CD4-positive, alpha-beta T cell (primary cell): ENCODE measurements around the gene GUCA2A. TPM values are rescaled to one million over a fixed set of nuclear protein-coding genes. Genes with fewer than 3 reads are reported as not detected.
A peak's percentile ranks its signal among the peaks of the same experiment; 100 is the strongest.

Experiments
- ATAC-seq: fragments of 200-7000 bp; cut with Tn5 transposase; one replicate; pipeline ENCODE4 v1.10.0; 2022; ENCODE audit warnings: mild to moderate bottlenecking; ENCODE audit not compliant: poor library complexity
- CTCF ChIA-PET: fragments of 350-600 bp; sonication (Branson Sonifier 250); formaldehyde crosslinking; loops from one replicate; lab custom pipeline; 2021; ENCODE audit warnings: antibody characterized with exemption, inconsistent platforms; lab: Charles Lee
- POLR2A ChIA-PET: fragments of 350-600 bp; sonication (Branson Sonifier 250); formaldehyde crosslinking; loops from one replicate; lab custom pipeline; 2021; ENCODE audit warnings: antibody characterized with exemption, inconsistent platforms; lab: Charles Lee
- DNase-seq, 14 experiments: peaks; one replicate each; pipeline ENCODE4 v3.0.0-alpha.2; 2013 to 2020; ENCODE audit warnings: mixed read lengths in 2 of 14
- H3K27ac ChIP-seq, 2 donors: one replicate each; pipeline versions ENCODE4 v1.5.1 to v1.7.0; 2013; ENCODE audit warnings: low read length in 2 of 2, low read depth in 1 of 2, mild to moderate bottlenecking in 1 of 2
- H3K27me3 ChIP-seq, 2 experiments: 1 replicate in 1 of 2; 2 replicates in 1 of 2; pipeline versions ENCODE4 v1.6.1 to v1.7.0; 2013; ENCODE audit warnings: low read length in 2 of 2, control low read depth in 1 of 2, mild to moderate bottlenecking in 1 of 2, moderate library complexity in 1 of 2; ENCODE audit not compliant: insufficient read depth in 2 of 2, control insufficient read depth in 1 of 2
- H3K36me3 ChIP-seq: one replicate; pipeline ENCODE4 v1.6.1; 2013; ENCODE audit warnings: low read length, control low read depth; ENCODE audit not compliant: insufficient read depth
- H3K4me1 ChIP-seq: one replicate; pipeline ENCODE4 v1.6.1; 2013; ENCODE audit warnings: low read length, control low read depth; ENCODE audit not compliant: insufficient read depth
- H3K4me3 ChIP-seq: one replicate; pipeline ENCODE4 v1.5.1; 2013; ENCODE audit warnings: mild to moderate bottlenecking, low read length, moderate library complexity
- H3K9me3 ChIP-seq, 2 experiments: 1 replicate in 1 of 2; 2 replicates in 1 of 2; pipeline versions ENCODE4 v1.6.1 to v1.7.0; 2013; ENCODE audit warnings: low read length in 2 of 2, mild to moderate bottlenecking in 2 of 2, control low read depth in 1 of 2, moderate library complexity in 1 of 2; ENCODE audit not compliant: control insufficient read depth in 1 of 2, insufficient read depth in 1 of 2
- H3K27ac Mint-ChIP-seq: one replicate; pipeline ENCODE4 v1.8.0; 2020; ENCODE audit warnings: mixed read lengths
- H3K27me3 Mint-ChIP-seq: one replicate; pipeline ENCODE4 v1.8.0; 2021; ENCODE audit warnings: mixed read lengths
- H3K36me3 Mint-ChIP-seq: one replicate; pipeline ENCODE4 v1.8.0; 2021; ENCODE audit warnings: low read depth, mixed read lengths
- H3K4me1 Mint-ChIP-seq: one replicate; pipeline ENCODE4 v1.8.0; 2021; ENCODE audit warnings: low read depth, mixed read lengths
- H3K4me3 Mint-ChIP-seq: one replicate; pipeline ENCODE4 v1.8.0; 2020; ENCODE audit warnings: mild to moderate bottlenecking, mixed read lengths
- H3K9me3 Mint-ChIP-seq: one replicate; pipeline ENCODE4 v1.8.0; 2020; ENCODE audit warnings: mixed read lengths
- intact Hi-C, 2 experiments: fragments of 100-400 bp; cut with DNase I in 1 of 2; cut with micrococcal nuclease in 1 of 2; formaldehyde crosslinking; loops; one replicate each; pipeline versions ENCODE4 v1.15.1 to v1.9.0; 2023 to 2025; cut with DNase I, micrococcal nuclease
- total RNA-seq, 174 experiments: library from RNA in 2 of 174; stranded (reverse) in 2 of 174; gene quantifications; one replicate each; pipeline ENCODE4 v1.2.3 and lab custom pipeline; 2021 to 2026
- TF ChIP-seq, protein P1 (sequence below): fragments of 200-600 bp; IDR thresholded peaks from one replicate; pipeline ENCODE4 v1.8.0; 2022; ENCODE audit warnings: antibody characterized with exemption, mild to moderate bottlenecking

The GUCA2A gene
- total RNA-seq, 2 experiments from 2014 or later, result not detected

DNA sequence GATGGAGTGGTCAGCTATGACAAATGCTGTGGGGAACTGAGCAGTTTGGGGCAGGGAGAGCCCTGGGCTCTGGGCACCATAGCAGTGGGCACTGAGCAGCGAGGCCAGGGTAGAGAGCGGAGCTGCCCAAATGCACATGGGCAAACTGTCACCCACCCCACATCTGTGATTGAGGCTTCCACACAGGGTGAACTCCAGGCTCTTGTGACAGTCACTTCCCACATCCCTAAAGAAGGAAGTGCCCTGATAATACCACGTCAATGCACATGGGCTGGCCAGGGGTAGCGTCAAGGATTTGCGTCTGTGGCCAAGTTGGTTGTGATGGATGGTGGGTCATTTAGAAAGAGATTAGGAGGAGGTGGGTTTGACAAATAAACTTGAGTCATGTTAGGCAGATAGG is 13.9 kb downstream of the GUCA2A start:
- Histone ChIP-seq H3K27ac (no peak overlapping the region), H3K36me3 (no peaks in the 10 kb centered on the region), H3K27me3 (peaks cover 11% of the 10 kb centered on the region in 2 experiments), H3K4me1 (peaks cover 7% of the 10 kb centered on the region), H3K4me3 (no peak overlapping the region), H3K9me3 (no peaks in the 10 kb centered on the region)
- no peaks in the 10 kb centered on the region for H3K27me3 Mint-ChIP-seq
- no peaks in the 10 kb centered on the region for H3K9me3 Mint-ChIP-seq
- CTCF ChIA-PET, result no interaction called here
- no peak for DNase-seq
- H3K4me3 Mint-ChIP-seq, result no peak overlapping the region
- H3K4me1 Mint-ChIP-seq, result no peaks in the 10 kb centered on the region
- H3K36me3 Mint-ChIP-seq, result no peaks in the 10 kb centered on the region
- intact Hi-C loops, result no loop called here
- POLR2A ChIA-PET, result no interaction called here
- ATAC-seq, result no peak
- TF ChIP-seq, protein P1, sequence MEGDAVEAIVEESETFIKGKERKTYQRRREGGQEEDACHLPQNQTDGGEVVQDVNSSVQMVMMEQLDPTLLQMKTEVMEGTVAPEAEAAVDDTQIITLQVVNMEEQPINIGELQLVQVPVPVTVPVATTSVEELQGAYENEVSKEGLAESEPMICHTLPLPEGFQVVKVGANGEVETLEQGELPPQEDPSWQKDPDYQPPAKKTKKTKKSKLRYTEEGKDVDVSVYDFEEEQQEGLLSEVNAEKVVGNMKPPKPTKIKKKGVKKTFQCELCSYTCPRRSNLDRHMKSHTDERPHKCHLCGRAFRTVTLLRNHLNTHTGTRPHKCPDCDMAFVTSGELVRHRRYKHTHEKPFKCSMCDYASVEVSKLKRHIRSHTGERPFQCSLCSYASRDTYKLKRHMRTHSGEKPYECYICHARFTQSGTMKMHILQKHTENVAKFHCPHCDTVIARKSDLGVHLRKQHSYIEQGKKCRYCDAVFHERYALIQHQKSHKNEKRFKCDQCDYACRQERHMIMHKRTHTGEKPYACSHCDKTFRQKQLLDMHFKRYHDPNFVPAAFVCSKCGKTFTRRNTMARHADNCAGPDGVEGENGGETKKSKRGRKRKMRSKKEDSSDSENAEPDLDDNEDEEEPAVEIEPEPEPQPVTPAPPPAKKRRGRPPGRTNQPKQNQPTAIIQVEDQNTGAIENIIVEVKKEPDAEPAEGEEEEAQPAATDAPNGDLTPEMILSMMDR, result no peak
- no peak overlapping the region for H3K27ac Mint-ChIP-seq

- Mint-ChIP-seq H3K27me3 (no peaks in the 10 kb centered on the region), H3K4me1 (no peaks in the 10 kb centered on the region), H3K27ac (no peak overlapping the region), H3K4me3 (no peak overlapping the region), H3K9me3 (no peaks in the 10 kb centered on the region), H3K36me3 (no peaks in the 10 kb centered on the region)
- Histone ChIP-seq H3K27ac (no peak overlapping the region), H3K4me1 (peaks cover 11% of the 10 kb centered on the region), H3K27me3 (peaks cover 13 to 16% of the 10 kb centered on the region in 2 experiments), H3K9me3 (no peaks in the 10 kb centered on the region), H3K36me3 (no peaks in the 10 kb centered on the region), H3K4me3 (no peak overlapping the region)
- ChIA-PET POLR2A (no interaction called here), CTCF (no interaction called here)
- no peak for DNase-seq
- ATAC-seq, result no peak
- intact Hi-C loops, result loop anchor here in 1 of 2 experiments (5.0 kb wide), 1 partner anchor 599 kb away; no protein-coding TSS in a partner anchor
- TF ChIP-seq, protein P1, result no peak
Observed at GRCh38 chr1:42148166-42148565, 16.4 kb downstream of the GUCA2A start.

DNA sequence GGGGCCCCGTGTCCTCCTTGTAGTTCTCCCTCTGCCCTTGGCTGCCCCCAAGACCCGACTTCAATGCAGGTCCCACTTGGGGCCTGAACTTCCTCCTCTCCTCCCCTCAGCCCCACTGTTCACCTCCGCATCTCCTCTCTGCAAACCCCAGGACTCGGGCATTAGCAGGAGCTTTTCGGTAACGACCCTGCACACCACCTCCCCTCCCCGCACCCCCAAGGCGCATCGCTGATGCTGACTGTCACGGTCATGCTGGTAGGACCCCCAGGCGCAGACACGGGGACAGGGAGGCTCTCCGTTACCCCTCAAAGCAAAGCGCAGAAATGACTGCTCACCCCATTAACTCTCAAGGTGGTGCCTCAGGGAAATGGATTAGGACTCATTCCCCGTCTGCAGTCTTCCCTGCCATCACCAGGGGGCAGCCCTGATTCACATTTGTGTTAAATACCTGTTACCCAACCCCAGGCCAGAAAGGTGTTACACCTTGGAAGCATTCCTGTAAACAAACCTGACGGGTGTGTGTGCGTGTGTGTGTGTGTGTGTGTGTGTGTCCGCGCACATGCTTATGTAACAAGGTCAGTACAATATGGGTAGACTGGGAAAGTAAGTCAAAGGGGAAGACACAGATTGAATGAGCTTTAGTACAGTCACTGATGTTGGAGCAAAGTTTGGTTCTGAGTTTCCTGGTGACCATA is 17.8 kb downstream of the GUCA2A start:
- Mint-ChIP-seq H3K9me3 (no peaks in the 10 kb centered on the region), H3K27ac (no peak overlapping the region), H3K36me3 (no peaks in the 10 kb centered on the region), H3K27me3 (peaks cover 5% of the 10 kb centered on the region), H3K4me3 (no peak overlapping the region), H3K4me1 (no peaks in the 10 kb centered on the region)
- TF ChIP-seq, protein P1, result peak; percentile 71
- H3K4me3 ChIP-seq, result no peak overlapping the region
- no peaks in the 10 kb centered on the region for H3K36me3 ChIP-seq
- CTCF ChIA-PET, result no interaction called here
- peaks cover 14% of the 10 kb centered on the region for H3K4me1 ChIP-seq
- DNase-seq (peak; percentile 49 to 77 (median 62)), ATAC-seq (peak; percentile 86)
- H3K27me3 ChIP-seq, result peaks cover 13 to 16% of the 10 kb centered on the region in 2 experiments
- intact Hi-C loops, result loop anchor here in 1 of 2 experiments (5.0 kb wide), 1 partner anchor 601 kb away; no protein-coding TSS in a partner anchor
- H3K9me3 ChIP-seq, result no peaks in the 10 kb centered on the region
- POLR2A ChIA-PET, result no interaction called here
- H3K27ac ChIP-seq, result no peak overlapping the region
